Right forelimb (tissue), 1 donor: ENCODE results near the gene UCP3.

Source experiments
- DNase-seq: peaks from one replicate; pipeline ENCODE4 v3.0.0-alpha.2; 2018

The UCP3 gene

GRCh38 chr11:73977856-73978519 lies 30.9 kb downstream of the UCP3 start:
- DNase-seq, result no peak

- DNase-seq, result no peak
Measured at GRCh38 chr11:73976451-73977151, 32.3 kb downstream of the UCP3 start.

DNA sequence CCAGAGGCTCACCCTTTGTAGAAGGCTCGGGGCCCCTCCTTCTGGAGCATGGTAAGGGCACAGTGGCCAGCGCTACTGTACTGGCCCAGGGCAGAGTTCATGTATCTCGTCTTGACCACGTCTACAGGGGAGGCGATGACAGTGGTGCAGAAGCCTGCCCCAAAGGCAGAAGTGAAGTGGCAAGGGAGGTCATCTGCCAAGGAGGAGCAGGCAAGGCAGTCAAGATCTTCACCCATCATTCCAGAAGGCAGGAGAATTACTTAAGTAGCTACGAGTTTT lies 33.5 kb downstream of the UCP3 start:
- no peak for DNase-seq

DNA sequence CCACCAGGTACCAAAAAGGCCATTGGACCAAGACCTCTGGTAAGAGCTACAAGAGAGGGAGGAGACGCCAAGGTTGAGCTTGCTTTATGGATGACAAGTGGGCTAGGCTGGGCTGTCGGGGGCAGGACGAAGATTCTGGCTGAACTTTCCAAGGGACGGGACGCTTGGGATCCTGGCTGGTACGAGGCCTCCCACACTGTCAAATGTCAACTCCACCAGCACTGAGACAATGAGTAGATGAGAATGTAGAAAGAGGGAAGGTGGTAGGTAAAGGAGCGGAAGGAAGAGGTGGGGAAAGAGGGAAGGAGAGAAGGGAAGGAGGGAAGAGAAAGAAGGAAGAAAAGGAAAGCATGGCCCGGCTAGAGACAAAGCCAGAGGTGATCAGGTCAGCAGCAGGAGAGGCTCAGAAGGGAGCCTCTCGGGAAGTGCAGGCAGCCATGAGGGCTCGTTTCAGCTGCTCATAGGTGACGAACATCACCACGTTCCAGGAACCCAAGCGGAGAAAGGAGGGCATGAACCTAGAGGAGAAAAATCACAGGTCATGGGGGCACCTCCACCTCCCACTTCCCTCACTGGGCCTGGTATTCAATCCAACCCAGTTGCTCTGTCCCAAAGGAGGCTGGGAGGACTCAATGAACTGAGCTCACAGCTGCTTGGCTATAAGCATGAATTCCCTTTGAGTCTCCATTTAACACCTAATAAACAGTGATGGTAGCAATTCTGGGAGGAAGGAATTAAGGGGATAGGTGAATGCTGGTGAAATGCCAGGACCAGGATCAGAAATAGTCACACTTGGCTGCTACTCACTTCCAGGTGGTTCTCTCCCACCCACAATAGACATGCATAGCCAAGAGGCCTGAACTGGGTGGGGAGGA lies 34.0 kb downstream of the UCP3 start:
- no peak for DNase-seq

- no peak for DNase-seq
Measured at GRCh38 chr11:73972620-73973449, 36.0 kb downstream of the UCP3 start.

- DNase-seq, result no peak
Measured at GRCh38 chr11:73972187-73972586, 36.7 kb downstream of the UCP3 start.

- DNase-seq, result no peak
Measured at GRCh38 chr11:73971175-73971719, 37.6 kb downstream of the UCP3 start.

DNA sequence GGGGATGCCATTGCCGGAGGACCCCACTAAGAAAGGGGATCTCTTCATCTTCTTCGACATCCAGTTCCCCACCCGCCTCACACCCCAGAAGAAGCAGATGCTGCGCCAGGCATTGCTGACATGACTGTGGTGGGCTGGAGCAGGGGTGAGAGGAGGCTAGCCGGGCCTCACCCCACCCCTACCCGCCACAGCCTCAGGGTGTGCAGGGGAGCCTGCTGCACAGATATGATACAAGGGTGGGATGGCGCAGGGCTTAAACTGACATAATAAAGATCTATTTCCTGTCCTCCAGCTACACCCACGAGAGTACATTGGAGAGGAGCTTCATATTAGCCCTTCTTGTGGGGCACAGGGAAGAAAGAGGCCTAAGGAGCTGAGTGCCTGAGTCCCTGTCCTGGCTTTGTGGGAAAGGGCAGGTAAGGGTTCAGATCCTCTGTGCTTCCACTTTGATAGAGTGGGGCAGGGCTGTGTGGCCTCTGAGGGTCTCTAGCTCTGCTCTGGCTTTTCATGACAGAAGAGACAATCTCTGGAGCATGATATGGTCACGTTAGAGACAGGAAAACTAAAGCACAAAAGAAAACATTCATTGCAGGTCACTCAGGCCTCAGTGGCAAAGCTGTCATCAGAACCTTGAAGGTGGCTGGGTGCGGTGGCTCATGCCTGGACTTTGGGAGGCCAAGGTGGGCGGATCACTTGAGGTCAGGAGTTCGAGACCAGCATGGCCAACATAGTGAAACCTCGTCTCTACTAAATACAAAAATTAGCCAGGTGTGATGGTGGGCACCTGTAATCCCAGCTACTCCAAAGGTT lies 38.7 kb downstream of the UCP3 start:
- DNase-seq, result no peak

GRCh38 chr11:73969091-73969490 lies 39.8 kb downstream of the UCP3 start:
- no peak for DNase-seq

- no peak for DNase-seq
Measured at GRCh38 chr11:73968356-73968966, 40.4 kb downstream of the UCP3 start.

DNA sequence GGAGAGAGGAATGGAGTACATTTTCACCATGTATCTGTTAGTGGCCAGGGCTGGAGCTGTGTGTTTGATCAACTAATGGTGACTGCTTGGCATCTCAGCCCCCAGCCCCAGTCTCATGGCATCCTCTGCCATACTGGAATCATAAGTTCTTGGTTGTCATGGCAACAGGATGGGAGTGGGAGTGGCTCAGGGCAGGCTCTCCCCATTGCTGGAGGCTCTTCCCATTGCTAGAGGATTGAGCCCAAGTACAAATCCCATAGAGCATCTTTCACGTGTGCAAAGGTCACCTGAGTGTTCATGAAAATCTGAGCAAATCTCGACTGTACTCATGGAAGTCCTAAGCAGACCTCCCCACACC lies 43.1 kb downstream of the UCP3 start:
- DNase-seq, result no peak

GRCh38 chr11:73965076-73965763 lies 43.7 kb downstream of the UCP3 start:
- DNase-seq, result no peak

- no peak for DNase-seq
Measured at GRCh38 chr11:73963861-73964260, 45.0 kb downstream of the UCP3 start.

- DNase-seq, result no peak
Measured at GRCh38 chr11:73962101-73962705, 46.7 kb downstream of the UCP3 start.

GRCh38 chr11:73961321-73961720 lies 47.6 kb downstream of the UCP3 start:
- DNase-seq, result no peak

GRCh38 chr11:73958521-73959141 lies 50.3 kb downstream of the UCP3 start:
- DNase-seq, result no peak

DNA sequence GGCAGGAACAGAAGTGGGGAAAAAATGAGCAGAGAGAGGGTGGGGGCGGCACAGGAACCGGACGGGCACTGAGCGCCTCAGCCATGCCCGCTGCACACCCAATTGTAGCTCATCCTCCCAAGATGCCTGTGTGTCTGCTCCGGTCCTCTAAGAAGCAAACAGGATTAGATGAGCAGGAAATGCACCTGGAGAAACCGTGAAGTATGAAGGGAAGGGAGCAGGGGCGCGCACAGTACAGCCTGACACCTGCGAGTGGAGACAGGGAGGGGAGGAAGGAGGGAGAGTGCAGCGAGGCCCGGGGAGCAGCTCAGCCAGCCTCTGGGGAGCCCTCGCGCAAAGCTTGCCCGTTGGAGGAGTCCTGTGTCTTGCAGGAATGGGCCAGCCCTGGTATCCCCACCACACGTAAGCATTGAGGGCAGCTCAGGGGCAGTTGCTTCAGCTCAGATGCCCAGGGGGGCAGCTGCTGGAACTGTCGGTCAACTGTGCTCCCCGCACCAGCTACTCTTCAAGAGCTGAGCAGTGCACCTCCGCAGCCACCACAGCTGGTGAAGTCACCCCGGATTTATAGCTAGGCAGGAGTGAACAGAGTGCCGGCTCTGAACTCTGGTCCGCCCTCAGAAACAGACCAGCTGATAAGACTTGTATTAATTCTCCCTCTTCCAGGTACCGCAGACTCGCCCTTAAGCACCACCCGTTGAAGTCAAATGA lies 51.1 kb downstream of the UCP3 start:
- no peak for DNase-seq

DNA sequence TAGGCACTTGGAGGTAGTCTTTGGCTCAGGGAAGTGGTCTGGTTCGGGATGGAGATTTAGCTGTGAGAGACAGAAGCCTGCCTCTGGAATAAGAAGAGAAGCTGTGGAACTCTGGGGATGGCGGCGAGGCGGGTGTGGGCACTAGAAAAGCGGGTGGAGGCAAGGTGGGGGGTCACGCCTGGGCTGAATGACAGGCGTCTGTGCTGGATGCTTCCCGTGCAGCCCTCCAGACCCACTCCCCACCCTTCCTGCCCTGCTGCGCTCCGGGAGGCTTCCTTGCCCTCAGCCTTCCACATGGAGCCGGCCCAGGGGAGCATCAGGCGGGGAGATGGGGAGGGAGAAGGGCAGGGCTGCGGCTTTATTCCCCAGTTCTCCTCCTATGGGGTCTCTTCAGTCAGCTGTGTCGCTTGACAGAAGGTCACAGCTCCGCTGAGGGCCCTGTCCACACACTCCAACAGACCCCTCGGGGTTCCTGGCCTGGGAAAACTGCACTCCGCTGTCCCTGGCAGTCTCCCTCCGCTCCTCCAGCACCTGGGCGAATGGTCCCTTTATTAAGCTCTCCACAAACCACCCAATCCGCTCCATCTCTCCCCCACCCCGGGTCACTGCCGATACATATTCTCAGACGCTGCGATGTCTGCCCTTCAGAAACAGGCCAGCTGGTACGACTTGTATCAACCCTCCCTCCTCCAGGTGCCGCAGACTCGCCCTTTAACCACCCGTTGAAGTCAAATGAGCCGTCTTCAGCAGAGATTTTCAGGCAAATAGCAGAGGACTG lies 51.8 kb downstream of the UCP3 start:
- DNase-seq, result no peak
